ENCODE measurements around the gene IRF2.

IRF2 gene

DNA sequence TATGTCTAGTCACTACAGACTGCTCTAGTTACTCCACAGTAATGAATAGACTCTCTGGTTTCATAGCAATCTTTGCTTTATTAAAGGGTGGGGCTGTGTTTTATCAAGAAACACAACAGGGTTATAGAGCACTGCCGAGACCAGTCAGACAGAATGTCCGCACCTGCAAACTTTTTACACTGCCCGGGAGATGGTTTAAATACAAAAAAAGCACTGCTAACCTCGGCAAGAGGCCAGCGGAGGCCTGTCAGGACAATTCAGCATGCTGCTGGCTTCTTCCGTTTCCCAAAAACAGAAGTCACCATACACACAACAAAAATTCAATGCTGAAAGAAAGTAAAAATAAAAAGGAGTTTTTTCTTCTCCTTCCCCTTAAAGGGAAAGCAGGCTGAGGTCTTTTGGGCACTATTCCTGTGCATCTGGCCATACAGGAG lies 67.4 kb downstream of the IRF2 start:
- no peak for DNase-seq

- no peak for DNase-seq
Measured at GRCh38 chr4:184404047-184404446, 70.3 kb downstream of the IRF2 start.

GRCh38 chr4:184403384-184403781 lies 71.0 kb downstream of the IRF2 start:
- DNase-seq, result no peak

GRCh38 chr4:184402740-184403383 lies 71.5 kb downstream of the IRF2 start:
- no peak for DNase-seq

DNA sequence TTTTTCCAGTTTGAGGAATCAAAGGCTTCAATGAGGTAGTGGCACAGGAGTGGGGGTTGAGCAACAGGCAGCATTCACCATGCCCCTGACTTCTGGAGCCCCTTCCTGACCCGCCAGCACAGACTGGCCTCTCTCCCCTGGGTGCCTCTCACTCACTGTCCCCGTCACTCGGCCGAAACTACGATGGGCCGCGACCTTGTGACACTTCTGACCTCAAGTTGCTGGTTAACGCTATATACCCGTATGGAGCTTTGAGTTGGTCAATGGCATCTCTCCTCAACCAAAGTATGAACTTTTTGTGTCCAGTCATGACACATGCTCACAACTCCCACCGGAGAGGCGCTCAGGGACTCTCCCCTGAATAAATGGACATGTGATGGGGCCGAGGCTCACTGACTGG lies 72.1 kb downstream of the IRF2 start:
- DNase-seq, result no peak

- peak; percentile 76 for DNase-seq
Measured at GRCh38 chr4:184401397-184402171, 72.8 kb downstream of the IRF2 start.

GRCh38 chr4:184400891-184401290 lies 73.5 kb downstream of the IRF2 start:
- DNase-seq, result no peak

DNA sequence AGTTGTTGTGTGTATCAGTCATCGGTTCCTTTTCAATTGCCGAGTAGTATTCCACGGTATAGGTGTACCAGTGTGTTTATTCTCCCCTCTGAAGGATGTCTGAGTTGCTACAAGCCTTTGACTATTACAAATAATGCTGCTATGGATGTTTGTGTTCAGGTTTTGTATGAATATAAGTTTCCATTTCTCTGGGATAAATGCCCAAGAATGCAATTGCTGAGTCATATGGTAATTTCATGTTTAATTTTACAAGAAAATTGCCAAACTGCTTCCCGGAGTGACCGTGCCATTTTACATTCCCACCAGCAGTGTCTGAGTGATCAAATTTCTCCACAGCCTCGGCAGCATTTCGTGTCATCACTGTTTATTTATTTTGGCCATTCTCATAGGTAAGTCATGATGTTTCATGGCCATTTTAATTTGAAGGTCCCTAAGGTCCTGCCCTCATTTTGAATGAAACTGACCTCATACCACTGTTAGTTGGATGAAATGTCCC lies 73.9 kb downstream of the IRF2 start:
- no peak for DNase-seq

DNA sequence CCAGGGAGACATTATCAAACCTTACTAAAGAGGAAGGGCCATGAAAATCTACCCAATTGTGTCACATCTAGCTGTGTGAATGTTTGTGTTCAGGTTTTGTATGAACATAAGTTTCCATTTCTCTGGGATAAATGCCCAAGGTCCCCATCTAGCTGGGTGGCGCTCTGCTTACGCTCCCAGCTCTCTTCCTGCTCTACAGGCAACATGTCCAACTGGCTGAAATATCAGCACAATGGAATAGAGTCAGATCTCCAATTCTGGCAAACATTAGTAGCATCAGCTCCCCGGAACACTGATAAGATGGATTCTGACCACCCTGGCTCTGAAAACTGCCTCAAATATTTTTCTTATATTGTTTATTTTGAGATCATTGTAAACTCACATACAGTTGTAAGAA lies 74.8 kb downstream of the IRF2 start:
- DNase-seq, result no peak

DNA sequence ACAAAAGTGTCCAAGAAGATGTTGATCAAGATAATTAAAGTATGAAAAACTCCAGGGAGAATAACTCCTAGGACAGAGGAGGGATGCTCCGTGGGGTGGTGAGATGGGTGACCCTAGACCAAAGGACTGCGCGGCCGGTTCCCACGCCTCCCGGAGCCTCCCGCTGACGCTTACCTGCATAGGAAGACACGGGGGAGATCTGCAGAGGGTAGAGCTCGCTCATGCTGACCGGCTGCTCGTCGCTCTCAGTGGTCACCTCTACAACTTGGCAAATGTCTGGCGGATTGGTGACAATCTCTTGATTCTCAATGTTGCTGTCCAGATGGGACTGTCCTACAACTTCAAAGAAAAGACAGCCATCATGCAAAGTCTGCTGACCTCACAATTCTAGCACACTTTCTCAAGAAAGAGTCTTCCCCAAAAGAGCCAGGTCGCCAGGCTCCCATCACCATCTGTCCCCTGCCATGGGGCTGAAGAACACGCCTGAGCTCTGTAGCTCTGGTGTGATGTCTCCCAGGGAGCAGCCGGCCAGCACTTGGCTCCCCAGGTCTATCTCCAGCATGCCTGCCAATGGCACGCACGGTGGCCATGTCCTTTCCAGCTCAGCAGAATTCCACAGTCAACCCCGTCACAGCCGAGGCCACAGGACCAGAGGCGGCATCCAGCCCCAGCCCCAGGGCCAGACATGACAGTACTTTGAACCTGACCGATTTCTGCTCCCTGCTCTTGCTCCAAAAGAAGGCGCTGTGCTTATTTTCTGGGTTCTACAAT lies 75.4 kb downstream of the IRF2 start:
- no peak for DNase-seq

DNA sequence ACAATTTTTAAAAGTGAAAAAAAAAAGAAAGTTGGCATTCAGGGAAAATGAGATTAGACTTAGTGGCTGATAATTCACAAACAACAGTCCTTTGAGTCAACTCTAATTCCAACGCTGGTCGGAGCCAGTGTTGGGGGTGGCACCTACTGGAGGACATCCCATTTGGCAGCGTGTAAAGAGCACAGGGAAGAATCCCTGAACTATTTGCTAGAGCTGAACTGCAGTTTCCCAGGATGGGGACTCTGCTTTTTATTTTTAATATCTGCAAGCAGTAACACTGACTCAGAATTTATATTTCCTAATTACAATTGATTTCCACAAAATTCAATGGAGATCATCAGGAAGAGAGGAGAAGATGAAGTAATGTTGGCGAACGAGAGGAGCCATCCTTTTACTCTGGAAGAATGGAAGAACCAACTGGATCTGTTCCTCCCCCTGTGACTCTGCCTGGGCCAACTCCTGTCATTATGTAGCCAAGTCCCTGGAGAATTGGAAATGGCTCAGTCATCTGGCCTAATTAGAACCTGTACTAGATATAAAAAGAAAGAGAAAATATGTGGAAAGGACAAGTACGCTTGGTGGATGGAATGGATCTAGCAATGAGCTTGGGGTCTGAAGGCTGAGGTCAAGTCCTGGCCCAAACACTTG lies 76.7 kb downstream of the IRF2 start:
- DNase-seq, result no peak

DNA sequence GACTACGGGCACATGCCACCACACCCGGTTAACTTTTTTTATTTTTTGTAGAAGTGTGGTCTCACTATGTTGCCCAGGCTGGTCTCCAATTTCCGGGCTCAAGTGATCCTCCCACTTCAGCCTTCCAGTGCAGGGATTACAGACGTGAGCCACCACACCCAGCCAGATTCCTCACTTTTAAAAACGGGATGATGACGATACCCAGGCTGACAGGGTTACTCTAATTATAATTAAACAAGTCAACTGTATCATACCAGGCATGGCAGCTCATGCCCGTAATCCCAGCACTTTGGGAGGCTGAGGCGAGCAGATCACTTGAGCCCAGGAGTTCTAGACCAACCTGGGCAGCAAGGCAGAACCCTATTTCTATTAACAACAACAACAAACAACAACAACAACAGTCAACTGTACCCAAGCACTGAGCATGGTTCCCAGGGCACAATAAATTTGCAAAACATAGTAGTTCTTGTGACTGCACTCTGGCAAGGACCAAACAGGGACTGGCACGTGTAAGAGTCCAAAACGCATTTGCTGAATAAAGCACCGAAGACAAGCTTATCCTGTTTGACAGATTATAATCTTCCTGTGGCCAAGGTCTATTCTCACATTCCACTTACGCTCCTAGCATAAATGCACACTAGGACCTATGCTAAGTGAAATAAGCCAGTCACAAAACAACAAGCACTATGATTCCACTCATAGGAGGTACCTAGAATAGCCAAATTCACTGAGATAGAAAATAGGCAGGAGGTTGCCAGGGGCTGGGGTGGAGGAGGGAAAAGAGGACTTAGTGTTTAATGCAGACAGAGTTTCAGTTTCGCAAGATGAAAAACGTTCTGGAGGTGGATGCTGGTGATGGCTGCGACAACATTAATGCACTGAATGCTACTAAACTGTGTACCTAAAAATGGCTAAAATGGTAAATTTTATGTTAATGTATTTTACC lies 77.5 kb downstream of the IRF2 start:
- no peak for DNase-seq

- DNase-seq, result peak; percentile 7
Measured at GRCh38 chr4:184395971-184396391, 78.4 kb downstream of the IRF2 start.

GRCh38 chr4:184395451-184395917 lies 78.9 kb downstream of the IRF2 start:
- no peak for DNase-seq

GRCh38 chr4:184392748-184393559 lies 81.4 kb downstream of the IRF2 start:
- no peak for DNase-seq

GRCh38 chr4:184392316-184392715 lies 82.0 kb downstream of the IRF2 start:
- no peak for DNase-seq

- no peak for DNase-seq
Measured at GRCh38 chr4:184389978-184390900, 84.1 kb downstream of the IRF2 start.

DNA sequence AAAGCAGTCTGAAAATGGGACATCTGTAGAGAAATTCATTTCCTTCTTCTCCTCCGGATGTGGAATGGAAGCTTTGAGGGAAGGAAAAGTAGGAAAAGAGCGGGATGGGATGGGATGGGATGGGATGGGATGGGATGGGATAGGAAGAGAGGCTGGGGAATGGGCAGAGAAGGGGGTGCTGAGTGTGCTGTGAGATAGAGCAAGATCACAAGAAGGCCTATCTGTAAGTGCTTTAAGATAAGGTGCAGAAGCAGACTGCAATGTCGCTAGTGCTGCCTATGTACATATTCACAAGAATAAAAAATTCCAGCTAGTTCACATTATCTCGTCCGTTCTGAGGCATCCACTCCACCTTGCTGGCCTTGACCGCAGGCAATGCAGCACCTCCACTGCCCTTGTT lies 86.2 kb downstream of the IRF2 start:
- DNase-seq, result no peak

DNA sequence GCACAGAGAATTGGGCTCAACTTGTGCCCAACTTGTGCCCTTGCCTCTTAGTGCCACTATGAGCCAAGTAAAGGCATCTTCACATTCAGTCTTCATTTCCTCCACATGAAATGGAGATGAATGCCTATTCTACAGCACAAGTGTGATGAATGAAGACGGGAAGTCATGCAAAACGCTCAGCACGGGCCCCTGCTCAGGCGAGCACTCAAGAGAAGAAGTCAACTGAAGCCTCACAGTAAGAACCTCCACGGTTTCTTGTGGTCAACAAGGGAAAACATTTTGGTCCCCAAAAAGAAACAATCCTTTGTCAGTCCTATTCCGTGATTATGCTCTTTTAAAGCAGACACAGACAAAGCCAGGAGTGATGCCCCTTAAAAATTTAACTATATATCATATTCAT lies 87.0 kb downstream of the IRF2 start:
- no peak for DNase-seq

Data from NCI-H510A treated with DMSO at 0.1 percent for 48 hours (cell line).